A549 (cell line): ENCODE results near the gene ODC1. TPM values are rescaled to one million over a fixed set of nuclear protein-coding genes. Genes with fewer than 3 reads are reported as not detected.

Experiments used
- ATAC-seq, 2 experiments: fragments of 200-7000 bp in 1 of 2; fragments of >200 bp in 1 of 2; cut with Nextera tagmentation in 1 of 2; cut with Tn5 transposase in 1 of 2; 3 replicates each; pipeline versions ENCODE4 v1.8.0 to v1.9.1; 2018 to 2020; ENCODE audit warnings: mild to moderate bottlenecking in 1 of 2, moderate library complexity in 1 of 2
- CTCF ChIA-PET: fragments of 300-600 bp; sonication (Branson Sonifier 250); formaldehyde crosslinking; extraction: SDS; loops from one replicate; lab custom pipeline; 2021; ENCODE audit warnings: antibody characterized with exemption, inconsistent platforms; lab: Yijun Ruan, JAX
- POLR2A ChIA-PET: fragments of 350-600 bp; formaldehyde crosslinking; extraction: SDS; loops from one replicate; lab custom pipeline; 2021; ENCODE audit warnings: antibody characterized with exemption, inconsistent platforms; lab: Yijun Ruan, JAX
- DNase-seq, 2 experiments: peaks; one replicate each; pipeline versions ENCODE4 v3.0.0 to v3.0.0-alpha.2; 2011 to 2016; ENCODE audit warnings: low read depth in 1 of 2, low spot score in 1 of 2
- FAIRE-seq: peaks from 2 replicates; lab custom pipeline; 2011; peaks lifted over from hg19 to GRCh38; lab: Jason Lieb, UNC
- H3K27ac ChIP-seq, 2 experiments: fragments of >200 bp; sonication (Bioruptor Twin); formaldehyde crosslinking; 3 replicates each; pipeline ENCODE4 v1.5.1; 2016 to 2017
- H3K4me1 ChIP-seq: fragments of >200 bp; sonication (Bioruptor Twin); formaldehyde crosslinking; 3 replicates; pipeline ENCODE4 v1.6.1; 2016
- H3K4me2 ChIP-seq: fragments of >200 bp; sonication (Bioruptor Twin); formaldehyde crosslinking; 3 replicates; pipeline ENCODE4 v1.6.1; 2016
- H3K4me3 ChIP-seq: fragments of >200 bp; sonication (Bioruptor Twin); formaldehyde crosslinking; 3 replicates; pipeline ENCODE4 v1.5.1; 2016
- H3K9me3 ChIP-seq: fragments of >200 bp; sonication (Bioruptor Twin); formaldehyde crosslinking; 3 replicates; pipeline ENCODE4 v1.6.1; 2016
- ATOH8 ChIP-seq: fragments of 250-450 bp; sonication (Bioruptor Pico); IDR thresholded peaks from 2 replicates; pipeline ENCODE4 v1.5.0; 2020; ENCODE audit warnings: low read depth, mild to moderate bottlenecking, moderate library complexity
- BCL3 ChIP-seq: fragments of >200 bp; sonication (Bioruptor Twin); formaldehyde crosslinking; IDR thresholded peaks from 3 replicates; pipeline ENCODE4 v1.6.1; 2016
- BHLHE40 ChIP-seq: IDR thresholded peaks from 2 replicates; pipeline ENCODE4 v1.6.1; 2012; ENCODE audit warnings: low read depth, low read length, inconsistent platforms
- CEBPB ChIP-seq, 2 experiments: fragments of >200 bp in 1 of 2; sonication (Bioruptor Twin) in 1 of 2; formaldehyde crosslinking in 1 of 2; IDR thresholded peaks; 2 replicates each; pipeline ENCODE4 v1.6.1; 2012 to 2016
- CHD4 ChIP-seq: fragments of 200-600 bp; sonication (generic); IDR thresholded peaks from 2 replicates; pipeline ENCODE4 v1.6.1; 2016; ENCODE audit warnings: antibody characterized with exemption, mild to moderate bottlenecking, borderline replicate concordance
- EHMT2 ChIP-seq: fragments of 200-600 bp; sonication (generic); IDR thresholded peaks from 2 replicates; pipeline ENCODE4 v1.6.1; 2016; ENCODE audit warnings: antibody characterized with exemption, low read depth, mild to moderate bottlenecking, moderate library complexity
- EP300 ChIP-seq, 2 experiments: fragments of >200 bp; sonication (Bioruptor Twin); formaldehyde crosslinking; IDR thresholded peaks; 2 replicates in 1 of 2; 3 replicates in 1 of 2; pipeline ENCODE4 v1.6.1; 2016 to 2017
- ESRRA ChIP-seq: fragments of 150-350 bp; IDR thresholded peaks from 2 replicates; pipeline ENCODE4 v1.6.1; 2014; ENCODE audit warnings: mild to moderate bottlenecking, low read length, borderline replicate concordance
- FOSL2 ChIP-seq, 2 experiments: fragments of 450-650 bp in 1 of 2; fragments of >200 bp in 1 of 2; sonication (Bioruptor Twin) in 1 of 2; formaldehyde crosslinking; IDR thresholded peaks; 2 replicates each; pipeline versions ENCODE4 v1.5.0 to v1.6.1; 2016 to 2020; ENCODE audit warnings: mild to moderate bottlenecking in 1 of 2, moderate library complexity in 1 of 2
- HEYL ChIP-seq: fragments of 250-450 bp; sonication (Bioruptor Pico); IDR thresholded peaks from 2 replicates; pipeline ENCODE4 v1.8.0; 2021; ENCODE audit warnings: mild to moderate bottlenecking, moderate library complexity
- HOXA7 ChIP-seq: fragments of 250-450 bp; sonication (Bioruptor Pico); IDR thresholded peaks from 2 replicates; pipeline ENCODE4 v1.5.0; 2020; ENCODE audit warnings: mild to moderate bottlenecking, moderate library complexity
- JUNB ChIP-seq: fragments of >200 bp; sonication (Bioruptor Twin); formaldehyde crosslinking; IDR thresholded peaks from 2 replicates; pipeline ENCODE4 v1.6.1; 2016
- MAZ ChIP-seq: fragments of 150-350 bp; IDR thresholded peaks from 2 replicates; pipeline ENCODE4 v1.6.1; 2014; ENCODE audit warnings: antibody characterized with exemption, low read depth, low read length, borderline replicate concordance
- PHF8 ChIP-seq: fragments of 200-600 bp; sonication (generic); IDR thresholded peaks from 2 replicates; pipeline ENCODE4 v1.6.1; 2016; ENCODE audit warnings: low read depth, mild to moderate bottlenecking, antibody characterized with exemption, moderate library complexity, borderline replicate concordance
- POLR2A ChIP-seq: IDR thresholded peaks from 2 replicates; pipeline ENCODE4 v1.6.1; 2012; ENCODE audit warnings: mild to moderate bottlenecking, low read length
- POLR2AphosphoS2 ChIP-seq: conservative IDR thresholded peaks from 2 replicates; pipeline ENCODE4 v1.6.1; 2012; ENCODE audit warnings: low read length, improper control_type of control experiment, inconsistent platforms
- RAD21 ChIP-seq, 2 experiments: fragments of >200 bp in 1 of 2; sonication (Bioruptor Twin) in 1 of 2; formaldehyde crosslinking in 1 of 2; IDR thresholded peaks in 1 of 2; conservative IDR thresholded peaks in 1 of 2; 2 replicates in 1 of 2; 3 replicates in 1 of 2; pipeline ENCODE4 v1.6.1; 2012 to 2018; ENCODE audit warnings: inconsistent platforms in 1 of 2
- RCOR1 ChIP-seq: fragments of 150-350 bp; IDR thresholded peaks from 2 replicates; pipeline ENCODE4 v1.6.1; 2014; ENCODE audit warnings: antibody characterized with exemption, low read length, low read depth
- REST ChIP-seq: fragments of 200-600 bp; sonication (generic); IDR thresholded peaks from 2 replicates; pipeline ENCODE4 v1.6.1; 2016; ENCODE audit warnings: antibody characterized with exemption, mild to moderate bottlenecking, moderate library complexity
- RFX5 ChIP-seq: fragments of 450-650 bp; IDR thresholded peaks from 2 replicates; pipeline ENCODE4 v1.7.1; 2014; ENCODE audit warnings: antibody characterized with exemption, mild to moderate bottlenecking, moderate library complexity
- RNF2 ChIP-seq: fragments of 200-600 bp; sonication (generic); IDR thresholded peaks from 2 replicates; pipeline ENCODE4 v1.6.1; 2016; ENCODE audit warnings: low read depth, mild to moderate bottlenecking, antibody characterized with exemption, moderate library complexity, borderline replicate concordance
- SREBF2 ChIP-seq: fragments of 450-650 bp; IDR thresholded peaks from 2 replicates; pipeline ENCODE4 v1.6.1; 2014; ENCODE audit warnings: mild to moderate bottlenecking, moderate library complexity
- TFCP2L1 ChIP-seq: fragments of 250-450 bp; sonication (Bioruptor Pico); IDR thresholded peaks from 2 replicates; pipeline ENCODE4 v1.5.0; 2021; ENCODE audit warnings: mild to moderate bottlenecking
- ZNF302 ChIP-seq: fragments of 250-450 bp; sonication (Bioruptor Pico); IDR thresholded peaks from 2 replicates; pipeline ENCODE4 v1.9.0; 2021; ENCODE audit warnings: inconsistent platforms, mild to moderate bottlenecking, moderate library complexity
- WGBS: methylation state at CpG from one replicate; pipeline ENCODE4 v1.1.6; 2017; ENCODE audit errors: missing lambda C conversion rate; 5-methylcytosine and 5-hydroxymethylcytosine counted together
- polyA plus RNA-seq, 4 experiments: library from polyadenylated mRNA; depleted of rRNA in 3 of 4; stranded (reverse); fragments of >200 nt; fragmentation: RNase III in 1 of 4; extraction: RNeasy Plus Mini Kit Qiagen cat#74134 plus additional on column Dnase treatment in 1 of 4; gene quantifications; 2 replicates in 3 of 4; 3 replicates in 1 of 4; pipeline ENCODE4 v1.2.3, GENCODE V29; 2011 to 2017
- TF ChIP-seq, protein P1 (sequence below): IDR thresholded peaks from 2 replicates; pipeline ENCODE4 v1.6.1; 2012

Gene ODC1
- polyA plus RNA-seq, 2 of the 4 experiments (the other 2 are of a cell fraction) = 57.8 to 265 TPM

DNA sequence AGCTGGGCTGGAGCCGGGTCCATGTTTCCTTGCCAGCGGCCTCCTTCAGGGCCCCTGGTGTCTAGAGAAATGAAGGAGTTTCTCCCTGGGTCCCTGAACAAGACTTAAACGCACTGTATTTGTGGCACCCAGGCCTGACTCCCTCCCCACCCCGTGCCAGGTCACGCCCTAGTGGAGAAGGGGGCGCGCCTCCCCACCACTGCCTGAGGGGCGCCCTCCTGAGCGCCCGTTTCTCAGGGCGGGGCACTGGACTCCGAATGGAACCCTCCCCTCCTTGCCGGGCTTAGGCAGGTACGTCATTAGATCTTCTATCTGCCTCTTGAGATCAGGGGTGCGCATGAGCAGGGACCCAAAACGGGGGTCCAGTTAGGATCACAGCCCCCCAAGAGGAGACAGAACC, 16.3 kb downstream of the ODC1 start:
- H3K27ac ChIP-seq = no peak overlapping the region; a peak in 1 of 6 replicates
- CTCF ChIA-PET = interaction anchor here (1.2 to 12.0 kb wide), 8 partner anchors 11 to 383 kb away, joined by 3 to 322 read pairs (median 134); partner anchors contain the start of genes CYS1, ODC1 and RRM2

GRCh38 chr2:10430886-10431622, 17.1 kb downstream of the ODC1 start:
- DNase-seq (no peak), FAIRE-seq (no peak), ATAC-seq (no peak)
- 87% methylated on average over 8 of the region's 8 CpGs for WGBS
- no peak overlapping the region for H3K4me2 ChIP-seq
- TF ChIP-seq ATOH8 (CRISPR knock-in tag) (no peak), HOXA7 (no peak), RFX5 (no peak), CEBPB (IDR thresholded peaks at IDR 0.05) (no peak), PHF8 (no peak), RCOR1 (no peak), SREBF2 (no peak), POLR2AphosphoS2 (no peak), REST (no peak), FOSL2 (IDR thresholded peaks at IDR 0.05) (no peak), FOSL2 (CRISPR knock-in tag; IDR thresholded peaks at IDR 0.05) (no peak), RAD21 (conservative IDR thresholded peaks at IDR 0.05 in 1 of 2, IDR thresholded peaks at IDR 0.05 in 1 of 2) (no peak), TFCP2L1 (CRISPR knock-in tag) (no peak), HEYL (no peak), MAZ (no peak), JUNB (no peak), BCL3 (no peak), ESRRA (no peak), CHD4 (no peak), EHMT2 (no peak)
- TF ChIP-seq, protein P1, sequence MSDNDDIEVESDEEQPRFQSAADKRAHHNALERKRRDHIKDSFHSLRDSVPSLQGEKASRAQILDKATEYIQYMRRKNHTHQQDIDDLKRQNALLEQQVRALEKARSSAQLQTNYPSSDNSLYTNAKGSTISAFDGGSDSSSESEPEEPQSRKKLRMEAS = no peak
- H3K27ac ChIP-seq = no peak overlapping the region
- H3K4me1 ChIP-seq = peaks cover 18% of the 10 kb centered on the region
- H3K9me3 ChIP-seq = no peaks in the 10 kb centered on the region
- no peak overlapping the region for H3K4me3 ChIP-seq
- ChIA-PET POLR2A (no interaction called here), CTCF (interaction anchor here (1.3 to 12.0 kb wide), 6 partner anchors 11 to 359 kb away, joined by 3 to 322 read pairs (median 182); partner anchors contain the start of genes CYS1 and RRM2)

More for the DNA sequence above, 16.3 kb downstream of the ODC1 start:
- no peak overlapping the region for H3K4me3 ChIP-seq
- no peak for TF ChIP-seq HEYL
- TF ChIP-seq RNF2 = no peak
- no peak for TF ChIP-seq ZNF302 (CRISPR knock-in tag)
- no peak for TF ChIP-seq POLR2A
- no peak for TF ChIP-seq POLR2AphosphoS2
- TF ChIP-seq CEBPB (IDR thresholded peaks at IDR 0.05) = no peak
- no peak for TF ChIP-seq JUNB
- no peak for TF ChIP-seq ESRRA
- TF ChIP-seq BHLHE40 = no peak
- no peak for TF ChIP-seq EP300 (IDR thresholded peaks at IDR 0.05)
- no peak overlapping the region for H3K4me2 ChIP-seq
- FAIRE-seq (no peak), ATAC-seq (no peak), DNase-seq (no peak)
- peaks cover 18% of the 10 kb centered on the region for H3K4me1 ChIP-seq
- WGBS = 88% methylated on average over 16 of the region's 16 CpGs
- no peaks in the 10 kb centered on the region for H3K9me3 ChIP-seq
- POLR2A ChIA-PET = no interaction called here
